ENCODE results near the gene OR10D3.

DNA sequence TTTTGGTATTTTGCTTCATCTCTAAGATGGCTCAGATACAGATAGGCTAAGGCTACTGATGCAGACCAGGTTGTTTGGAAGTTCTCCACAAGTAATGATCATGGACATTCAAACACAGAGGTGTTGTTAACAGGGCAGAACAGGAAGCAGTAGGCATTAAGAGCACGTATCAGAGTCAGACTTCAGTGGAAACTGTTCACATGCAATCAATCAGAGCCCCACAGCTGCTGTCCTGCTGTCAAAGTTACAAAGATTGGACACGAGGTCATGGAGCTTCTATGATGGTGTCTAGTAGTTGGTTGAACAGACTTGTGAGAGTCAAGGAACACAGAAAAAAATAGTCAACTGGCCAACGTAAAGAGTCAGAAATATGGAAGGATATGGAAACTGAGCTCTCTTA is 19.8 kb downstream of the OR10D3 start:
- TF ChIP-seq, protein P1, sequence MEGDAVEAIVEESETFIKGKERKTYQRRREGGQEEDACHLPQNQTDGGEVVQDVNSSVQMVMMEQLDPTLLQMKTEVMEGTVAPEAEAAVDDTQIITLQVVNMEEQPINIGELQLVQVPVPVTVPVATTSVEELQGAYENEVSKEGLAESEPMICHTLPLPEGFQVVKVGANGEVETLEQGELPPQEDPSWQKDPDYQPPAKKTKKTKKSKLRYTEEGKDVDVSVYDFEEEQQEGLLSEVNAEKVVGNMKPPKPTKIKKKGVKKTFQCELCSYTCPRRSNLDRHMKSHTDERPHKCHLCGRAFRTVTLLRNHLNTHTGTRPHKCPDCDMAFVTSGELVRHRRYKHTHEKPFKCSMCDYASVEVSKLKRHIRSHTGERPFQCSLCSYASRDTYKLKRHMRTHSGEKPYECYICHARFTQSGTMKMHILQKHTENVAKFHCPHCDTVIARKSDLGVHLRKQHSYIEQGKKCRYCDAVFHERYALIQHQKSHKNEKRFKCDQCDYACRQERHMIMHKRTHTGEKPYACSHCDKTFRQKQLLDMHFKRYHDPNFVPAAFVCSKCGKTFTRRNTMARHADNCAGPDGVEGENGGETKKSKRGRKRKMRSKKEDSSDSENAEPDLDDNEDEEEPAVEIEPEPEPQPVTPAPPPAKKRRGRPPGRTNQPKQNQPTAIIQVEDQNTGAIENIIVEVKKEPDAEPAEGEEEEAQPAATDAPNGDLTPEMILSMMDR (IDR thresholded peaks at IDR 0.05) = no peak
- TF ChIP-seq POLR2A (IDR thresholded peaks at IDR 0.05) = no peak
